ENCODE measurements around the gene SOCS1. TPM values are rescaled to one million over a fixed set of nuclear protein-coding genes. Genes with fewer than 3 reads are reported as not detected.

Gene SOCS1
- total and polyA plus RNA-seq, 2 donors (not counting 3 experiments of a cell fraction or from before 2014, with no cell fraction given) = 1.1 to 1.7 TPM

- intact Hi-C loops (cut with micrococcal nuclease) = no loop called here
- Histone ChIP-seq H3K27me3 (ENCODE audit: control insufficient read depth in 2 of 2, insufficient read depth in 2 of 2, low read length in 2 of 2) (no peaks in the 10 kb centered on the region), H3K79me2 (ENCODE audit: control insufficient read depth, insufficient read depth, low read length) (no peaks in the 10 kb centered on the region), H3K4me3 (replicated peaks in 1 of 3; ENCODE audit: insufficient read depth in 1 of 3, low read depth in 1 of 3, low read length in 3 of 3) (no peak overlapping the region), H3K9me1 (replicated peaks; ENCODE audit: control insufficient read depth, extremely low read depth, insufficient read depth, low read length) (no peaks in the 10 kb centered on the region), H3K4me1 (ENCODE audit: control insufficient read depth, extremely low read depth, insufficient read depth, low read length) (no peaks in the 10 kb centered on the region), H3K36me3 (ENCODE audit: control insufficient read depth in 2 of 2, extremely low read depth in 1 of 2, insufficient read depth in 2 of 2, low read length in 2 of 2) (no peaks in the 10 kb centered on the region), H4K20me1 (replicated peaks; ENCODE audit: control insufficient read depth, extremely low read depth, insufficient read depth, low read length) (no peaks in the 10 kb centered on the region), H2AFZ (ENCODE audit: low read depth, low read length) (no peak overlapping the region), H3K27ac (ENCODE audit: insufficient read depth, low read depth, low read length) (no peak overlapping the region), H3K9me3 (replicated peaks; ENCODE audit: control insufficient read depth, insufficient read depth, low read length) (no peaks in the 10 kb centered on the region), H3K4me2 (ENCODE audit: insufficient read depth, low read length) (no peak overlapping the region), H3K9ac (replicated peaks; ENCODE audit: extremely low read depth, insufficient read depth, low read length) (no peak overlapping the region)
- BruUV-seq (replicated peaks) = no TSS peak
- FAIRE-seq = no peak
- dilution Hi-C loops (cut with MboI; ENCODE audit: extremely low pct_ligation_motif_present, low sequenced_read_pairs) = no loop called here
- CTCF ChIA-PET = no interaction called here
- POLR2A ChIA-PET = no interaction called here
- DNase-seq (ENCODE audit: low read depth, low spot score) = no peak
- no peak for TF ChIP-seq EZH2 (IDR thresholded peaks at IDR 0.05; ENCODE audit: borderline replicate concordance, low read depth, low read length, severe bottlenecking)
- no peak for TF ChIP-seq MYC (IDR thresholded peaks at IDR 0.05; ENCODE audit: low read depth, low read length)
Measured at GRCh38 chr16:11212798-11213196, 43.2 kb downstream of the SOCS1 start.

GRCh38 chr16:11211977-11212797 is 43.8 kb downstream of the SOCS1 start:
- no peaks in the 10 kb centered on the region for H3K79me2 ChIP-seq (ENCODE audit: control insufficient read depth, insufficient read depth, low read length)
- H4K20me1 ChIP-seq (replicated peaks; ENCODE audit: control insufficient read depth, extremely low read depth, insufficient read depth, low read length) = no peaks in the 10 kb centered on the region
- no peak overlapping the region for H2AFZ ChIP-seq (ENCODE audit: low read depth, low read length)
- ChIA-PET CTCF (no interaction called here), POLR2A (no interaction called here)
- no peak overlapping the region for H3K27ac ChIP-seq (ENCODE audit: insufficient read depth, low read depth, low read length)
- dilution Hi-C loops (cut with MboI; ENCODE audit: extremely low pct_ligation_motif_present, low sequenced_read_pairs) = no loop called here
- no TSS peak for BruUV-seq (replicated peaks)
- H3K4me2 ChIP-seq (ENCODE audit: insufficient read depth, low read length) = no peak overlapping the region
- no peak for DNase-seq (ENCODE audit: low read depth, low spot score)
- H3K36me3 ChIP-seq (ENCODE audit: control insufficient read depth in 2 of 2, extremely low read depth in 1 of 2, insufficient read depth in 2 of 2, low read length in 2 of 2) = no peaks in the 10 kb centered on the region
- TF ChIP-seq JUN (IDR thresholded peaks at IDR 0.05; ENCODE audit: borderline replicate concordance, insufficient read depth, insufficient read length, low read depth) (no peak), CTCF (IDR thresholded peaks at IDR 0.05; ENCODE audit: extremely low read depth in 1 of 2, insufficient read depth in 1 of 2, low read depth in 1 of 2, low read length in 2 of 2) (no peak), GATA2 (IDR thresholded peaks at IDR 0.05; ENCODE audit: insufficient read depth, insufficient read length, low read depth, low read length) (no peak), MAX (IDR thresholded peaks at IDR 0.05; ENCODE audit: insufficient read depth, insufficient read length) (no peak), POLR2A (IDR thresholded peaks at IDR 0.05; ENCODE audit: low read depth, low read length) (no peak), EZH2 (IDR thresholded peaks at IDR 0.05; ENCODE audit: borderline replicate concordance, low read depth, low read length, severe bottlenecking) (no peak), MYC (IDR thresholded peaks at IDR 0.05; ENCODE audit: low read depth, low read length) (no peak), POLR2AphosphoS5 (IDR thresholded peaks at IDR 0.05; ENCODE audit: insufficient read depth, low read depth, low read length) (no peak)
- no peaks in the 10 kb centered on the region for H3K27me3 ChIP-seq (ENCODE audit: control insufficient read depth in 2 of 2, insufficient read depth in 2 of 2, low read length in 2 of 2)
- H3K4me1 ChIP-seq (ENCODE audit: control insufficient read depth, extremely low read depth, insufficient read depth, low read length) = no peaks in the 10 kb centered on the region
- no peak overlapping the region for H3K9ac ChIP-seq (replicated peaks; ENCODE audit: extremely low read depth, insufficient read depth, low read length)
- no peaks in the 10 kb centered on the region for H3K9me1 ChIP-seq (replicated peaks; ENCODE audit: control insufficient read depth, extremely low read depth, insufficient read depth, low read length)
- H3K4me3 ChIP-seq (replicated peaks in 1 of 3; ENCODE audit: insufficient read depth in 1 of 3, low read depth in 1 of 3, low read length in 3 of 3) = no peak overlapping the region
- FAIRE-seq = no peak
- H3K9me3 ChIP-seq (replicated peaks; ENCODE audit: control insufficient read depth, insufficient read depth, low read length) = no peaks in the 10 kb centered on the region
- intact Hi-C loops (cut with micrococcal nuclease) = no loop called here
